ENCODE results near the gene DPYD.

DPYD gene

GRCh38 chr1:97297611-97298010, 623.2 kb downstream of the DPYD start:
- H3K27me3 ChIP-seq (ENCODE audit: insufficient read depth, low read depth, severe bottlenecking) = no peaks in the 10 kb centered on the region
- DNase-seq = no peak
- TF ChIP-seq CTCF (IDR thresholded peaks at IDR 0.05; ENCODE audit: low read depth, low read length) = no peak
- no peak overlapping the region for H3K27ac ChIP-seq
- no peaks in the 10 kb centered on the region for H3K9me3 ChIP-seq (ENCODE audit: severe bottlenecking)
- no peak overlapping the region for H3K4me3 ChIP-seq (ENCODE audit: low read depth, low read length)
- no peaks in the 10 kb centered on the region for H3K36me3 ChIP-seq

GRCh38 chr1:97281962-97282361, 638.9 kb downstream of the DPYD start:
- Histone ChIP-seq H3K27ac (no peak overlapping the region), H3K36me3 (no peaks in the 10 kb centered on the region), H3K27me3 (ENCODE audit: insufficient read depth, low read depth, severe bottlenecking) (no peaks in the 10 kb centered on the region), H3K4me3 (ENCODE audit: low read depth, low read length) (no peak overlapping the region), H3K9me3 (ENCODE audit: severe bottlenecking) (no peaks in the 10 kb centered on the region)
- no peak for TF ChIP-seq CTCF (IDR thresholded peaks at IDR 0.05; ENCODE audit: low read depth, low read length)
- DNase-seq = no peak

DNA sequence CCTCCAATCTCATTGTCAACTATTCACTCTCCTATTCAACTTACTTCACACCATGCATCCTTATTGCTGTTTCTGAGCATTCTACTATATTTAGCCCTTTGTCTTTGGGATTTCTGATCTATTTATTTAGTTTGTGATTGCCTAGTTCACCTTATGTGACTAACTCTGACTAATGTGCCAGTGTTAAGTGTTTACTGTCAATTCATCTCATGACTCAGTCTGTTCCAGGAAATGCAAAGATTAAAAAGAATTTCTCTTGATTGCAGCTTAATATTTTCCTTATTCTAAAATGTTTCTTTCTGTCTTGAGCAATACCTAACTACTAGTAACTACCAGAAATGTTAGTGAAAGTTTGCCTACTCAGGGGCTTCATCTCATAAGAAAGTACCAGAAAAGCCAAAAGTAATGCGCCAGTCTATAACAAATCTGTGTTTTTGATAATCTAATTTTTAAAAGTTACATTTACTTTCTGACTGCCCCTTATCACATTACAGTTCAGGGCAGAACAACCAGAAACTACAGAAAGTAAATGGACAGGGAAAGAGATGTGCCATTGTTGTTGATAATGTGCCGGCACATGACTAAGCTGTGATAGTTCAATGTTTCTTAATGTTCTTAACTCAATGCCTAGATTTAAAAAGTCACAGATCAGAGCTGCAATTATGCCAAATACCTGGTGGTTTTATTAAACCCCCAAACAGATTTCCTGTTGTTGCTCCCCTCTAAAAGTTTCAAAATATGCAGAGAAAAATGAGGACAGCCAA, 642.8 kb downstream of the DPYD start:
- H3K36me3 ChIP-seq = no peaks in the 10 kb centered on the region
- no peaks in the 10 kb centered on the region for H3K27me3 ChIP-seq (ENCODE audit: insufficient read depth, low read depth, severe bottlenecking)
- H3K9me3 ChIP-seq (ENCODE audit: severe bottlenecking) = no peaks in the 10 kb centered on the region
- no peak for TF ChIP-seq CTCF (IDR thresholded peaks at IDR 0.05; ENCODE audit: low read depth, low read length)
- no peak overlapping the region for H3K27ac ChIP-seq
- no peak overlapping the region for H3K4me3 ChIP-seq (ENCODE audit: low read depth, low read length)
- DNase-seq = no peak

DNA sequence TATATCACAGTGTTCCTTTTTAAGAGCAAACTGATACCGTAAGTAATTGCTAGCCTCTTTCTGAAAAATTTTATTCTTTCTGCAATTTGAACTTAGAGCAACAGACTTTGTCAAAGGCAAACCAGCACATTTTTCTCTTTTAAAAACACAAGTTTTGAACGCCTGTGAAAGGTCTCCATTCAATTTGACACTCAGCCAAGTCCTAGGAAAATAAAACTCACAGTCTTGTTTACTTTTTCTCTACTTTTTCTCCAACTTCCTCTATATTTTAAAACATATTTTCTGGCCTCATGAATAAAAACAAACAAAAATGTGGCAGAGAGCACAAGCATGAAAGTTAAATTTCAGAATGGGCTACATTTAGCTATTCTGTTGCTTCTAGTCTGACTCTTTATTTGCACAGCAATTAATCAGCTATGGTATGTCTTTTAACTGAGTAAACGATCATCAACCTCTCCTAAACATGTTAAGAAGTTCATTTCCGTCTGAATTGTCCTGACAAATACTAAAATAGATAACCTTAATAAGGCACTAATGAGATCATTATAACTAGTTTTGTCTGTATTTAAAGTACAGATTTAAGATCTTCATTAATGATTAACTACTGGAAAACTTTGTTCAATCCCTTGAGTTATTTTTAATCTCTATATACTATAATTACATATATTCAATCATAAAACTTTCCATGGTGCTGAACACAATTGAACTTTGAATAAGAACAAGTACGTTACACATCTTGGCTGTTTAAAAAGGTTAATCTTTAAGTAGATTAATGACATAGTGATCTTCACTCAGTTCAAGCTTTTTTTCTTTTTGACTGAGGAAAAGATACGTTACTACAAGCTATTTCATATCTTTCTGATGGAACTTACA, 648.7 kb downstream of the DPYD start:
- TF ChIP-seq CTCF (IDR thresholded peaks at IDR 0.05; ENCODE audit: low read depth, low read length) = no peak
- no peak overlapping the region for H3K27ac ChIP-seq
- H3K9me3 ChIP-seq (ENCODE audit: severe bottlenecking) = no peaks in the 10 kb centered on the region
- no peaks in the 10 kb centered on the region for H3K27me3 ChIP-seq (ENCODE audit: insufficient read depth, low read depth, severe bottlenecking)
- no peak for DNase-seq
- no peaks in the 10 kb centered on the region for H3K36me3 ChIP-seq
- H3K4me3 ChIP-seq (ENCODE audit: low read depth, low read length) = no peak overlapping the region

DNA sequence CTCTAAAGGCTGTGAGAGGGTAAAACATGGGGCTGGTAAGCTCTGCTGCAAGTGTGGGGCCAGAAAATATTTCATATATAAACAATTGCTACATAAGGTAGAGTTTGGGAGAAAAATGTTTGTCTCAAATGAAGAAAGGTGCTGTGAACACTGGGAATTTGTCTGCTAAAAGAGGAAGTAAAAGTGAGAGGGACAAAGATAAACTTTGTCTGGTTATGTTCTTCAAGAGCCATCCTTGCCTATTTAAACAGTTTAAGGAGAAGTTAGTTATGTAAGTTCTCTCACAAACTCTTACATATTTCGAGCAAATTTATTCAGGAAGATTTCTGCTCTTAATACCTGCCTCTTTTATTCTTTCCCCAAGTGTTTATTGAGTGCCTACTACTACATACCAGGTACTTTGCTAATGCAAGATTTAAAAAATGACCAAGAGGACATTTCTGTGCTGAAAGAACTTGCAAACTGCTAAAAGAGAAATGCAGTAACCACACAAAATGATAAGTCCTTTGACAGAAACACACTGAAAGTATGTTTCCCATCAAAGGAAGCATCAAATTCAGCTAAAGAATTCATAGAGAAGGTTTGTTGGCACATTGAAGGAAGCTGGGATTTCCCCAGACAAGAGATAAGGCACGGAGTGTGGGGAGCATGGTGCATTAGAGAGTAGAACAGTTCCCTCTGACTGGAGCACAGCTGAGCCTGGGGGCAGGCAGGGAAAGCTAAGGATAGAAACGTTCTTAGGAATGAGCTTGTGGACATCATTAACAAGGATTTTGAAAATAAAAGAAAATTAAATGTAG, 650.1 kb downstream of the DPYD start:
- DNase-seq = no peak

More for the DNA sequence above, 650.1 kb downstream of the DPYD start:
- no peak overlapping the region for H3K4me3 ChIP-seq (ENCODE audit: low read depth, low read length)
- H3K36me3 ChIP-seq = no peaks in the 10 kb centered on the region
- H3K27ac ChIP-seq = no peak overlapping the region
- no peaks in the 10 kb centered on the region for H3K27me3 ChIP-seq (ENCODE audit: insufficient read depth, low read depth, severe bottlenecking)
- no peaks in the 10 kb centered on the region for H3K9me3 ChIP-seq (ENCODE audit: severe bottlenecking)
- TF ChIP-seq CTCF (IDR thresholded peaks at IDR 0.05; ENCODE audit: low read depth, low read length) = no peak
